Smooth muscle cell of trachea (primary cell): ENCODE data around the gene TCAF2. TPM values are rescaled to one million over a fixed set of nuclear protein-coding genes. Genes with fewer than 3 reads are reported as not detected.

Experiments
- total RNA-seq: library from RNA; depleted of rRNA; stranded (reverse); fragments of >200 nt; gene quantifications from 2 replicates; pipeline ENCODE4 v1.2.1, GENCODE V29; 2014

The TCAF2 gene
- 2.6 and 5.2 TPM in 2 replicates for total RNA-seq

DNA sequence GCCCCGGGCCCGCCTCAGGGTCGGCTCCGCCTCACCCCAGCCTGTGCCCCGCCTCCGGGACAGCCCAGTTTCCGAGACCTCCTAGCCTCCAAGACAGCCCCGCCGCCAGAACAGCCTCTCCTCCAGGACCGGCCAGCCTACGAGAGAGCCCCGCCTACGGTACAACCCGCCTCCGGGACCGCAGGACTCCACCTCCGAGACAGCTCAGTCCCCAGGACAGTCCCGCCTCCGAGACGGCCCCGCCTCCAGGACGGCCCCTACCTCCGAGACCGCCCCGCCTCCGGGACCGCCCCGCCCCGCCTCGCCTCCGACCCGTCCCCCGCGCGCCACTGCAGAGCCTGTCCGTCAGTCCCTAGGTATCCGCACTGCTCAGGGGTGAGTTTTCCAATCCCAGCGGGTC, at the start of gene TCAF2:
Gene TCAF2, plus strand, starts transcription at position 329 of the 400 bp plus-strand sequence.

DNA sequence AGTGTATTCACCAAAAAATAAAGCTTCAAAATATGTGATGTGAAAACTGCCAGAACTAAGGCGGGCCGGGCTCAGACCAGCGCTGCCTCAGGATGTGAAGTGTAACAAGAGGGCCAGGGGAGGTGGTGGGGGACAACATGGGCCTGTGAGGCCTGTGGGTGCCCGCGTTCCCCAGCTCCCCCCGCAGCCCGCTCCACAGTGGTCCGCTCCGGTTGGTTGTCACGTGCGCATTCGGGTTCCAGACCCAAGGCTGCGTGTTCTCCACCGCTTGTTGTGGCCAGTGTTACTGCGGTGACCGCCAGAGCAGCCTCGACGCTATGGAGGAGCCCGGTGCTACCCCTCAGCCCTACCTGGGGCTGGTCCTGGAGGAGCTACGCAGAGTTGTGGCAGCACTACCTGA, 49.3 kb upstream of the TCAF2 start, which contains the start of gene CTAGE15:
Gene CTAGE15, plus strand, starts transcription at position 301 of the 400 bp plus-strand sequence. Its CDS starts 17 bp downstream, at position 318.

Other genes with a start within 250 kb of the TCAF2 start
- 70.0 and 70.3 TPM in 2 replicates for gene ZYX, start 239.6 kb upstream of the TCAF2 start, total RNA-seq
- gene EPHA1, start 212.1 kb upstream of the TCAF2 start, total RNA-seq, result under 0.01 and 0.15 TPM in 2 replicates
- gene TAS2R60, start 177.5 kb upstream of the TCAF2 start, total RNA-seq, result 0.15 TPM in 1 of 2 replicates, not detected in the other
- gene TAS2R41, start 143.1 kb upstream of the TCAF2 start, total RNA-seq, result 0.17 TPM in 1 of 2 replicates, not detected in the other
- gene CTAGE15, start 49.2 kb upstream of the TCAF2 start, total RNA-seq, result not detected in 2 replicates
- 0.58 and 0.66 TPM in 2 replicates for gene CTAGE6, start 136.7 kb downstream of the TCAF2 start, total RNA-seq